NCI-H524 treated with DMSO at 0.1 percent for 48 hours (cell line): ENCODE measurements around the gene TEX51.

Experiments used
- DNase-seq: peaks from one replicate; lab custom pipeline; 2025; lab: John Stamatoyannopoulos, UW

Gene TEX51

DNA sequence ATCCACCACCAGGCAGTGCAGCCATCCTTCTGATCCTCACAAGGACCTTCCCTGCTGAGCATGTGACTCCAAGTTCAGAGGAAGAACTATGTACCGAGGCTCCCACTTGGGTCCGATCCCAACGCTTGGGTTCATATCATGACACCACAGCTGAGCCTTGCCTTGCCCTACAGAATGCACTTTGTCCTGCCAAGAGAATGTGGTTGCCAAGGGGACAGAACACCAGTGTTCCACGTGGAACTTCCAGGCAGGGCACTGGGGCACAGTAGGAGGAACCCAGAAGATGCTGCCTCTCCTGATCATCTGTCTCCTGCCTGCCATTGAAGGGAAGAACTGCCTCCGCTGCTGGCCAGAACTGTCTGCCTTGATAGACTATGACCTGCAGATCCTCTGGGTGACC is at the start of gene TEX51:
Gene TEX51, plus strand, starts transcription at position 255 of the 400 bp plus-strand sequence. Its CDS starts 29 bp downstream, at position 284.
- DNase-seq, result no peak

GRCh38 chr2:126849054-126849453 is 49.6 kb upstream of the TEX51 start:
- no peak for DNase-seq

- no peak for DNase-seq
These were observed 49.2 kb upstream of the TEX51 start for GRCh38 chr2:126849486-126849885.

- DNase-seq, result no peak
These were observed 48.6 kb upstream of the TEX51 start for GRCh38 chr2:126849991-126850535.

DNA sequence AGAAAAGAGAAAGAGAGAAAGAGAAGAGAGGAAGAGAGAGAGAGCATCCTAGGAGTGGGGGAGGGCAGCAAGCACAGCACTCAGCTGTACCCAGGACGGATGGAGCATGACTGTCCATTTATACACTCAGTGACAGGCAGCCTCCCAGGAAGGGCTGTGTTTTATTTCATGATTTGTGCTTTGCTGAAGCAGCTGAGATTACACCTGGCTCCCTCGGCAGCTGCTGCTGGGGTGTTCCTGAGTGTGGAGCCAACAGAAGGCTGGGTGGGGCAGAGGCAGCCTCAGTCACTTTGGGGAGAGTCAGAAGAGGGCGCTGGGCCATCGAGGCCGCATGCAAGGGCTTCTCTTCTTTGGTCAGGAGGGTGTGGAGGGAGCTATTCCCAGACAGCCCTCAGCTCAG is 47.8 kb upstream of the TEX51 start:
- DNase-seq, result no peak

GRCh38 chr2:126851756-126852155 is 46.9 kb upstream of the TEX51 start:
- DNase-seq, result no peak

DNA sequence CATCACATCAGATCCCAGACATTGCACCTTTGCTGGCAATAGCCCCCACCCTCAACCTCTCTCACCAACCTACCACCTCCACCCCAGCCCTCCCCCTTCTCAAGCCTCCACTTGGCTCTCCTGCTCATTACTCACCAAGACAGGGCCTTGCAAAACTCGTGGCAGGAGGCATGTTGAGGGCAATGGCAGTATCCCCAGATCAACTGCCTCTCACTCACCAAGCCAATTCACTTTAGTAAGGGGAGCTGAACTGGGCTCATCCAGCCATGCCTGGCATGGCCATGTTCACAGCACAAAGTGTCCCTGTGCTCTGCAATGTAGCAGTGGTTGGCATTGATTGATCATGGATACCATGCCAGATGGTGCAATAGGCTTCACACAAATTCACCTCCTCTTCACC is 46.3 kb upstream of the TEX51 start:
- DNase-seq, result no peak

DNA sequence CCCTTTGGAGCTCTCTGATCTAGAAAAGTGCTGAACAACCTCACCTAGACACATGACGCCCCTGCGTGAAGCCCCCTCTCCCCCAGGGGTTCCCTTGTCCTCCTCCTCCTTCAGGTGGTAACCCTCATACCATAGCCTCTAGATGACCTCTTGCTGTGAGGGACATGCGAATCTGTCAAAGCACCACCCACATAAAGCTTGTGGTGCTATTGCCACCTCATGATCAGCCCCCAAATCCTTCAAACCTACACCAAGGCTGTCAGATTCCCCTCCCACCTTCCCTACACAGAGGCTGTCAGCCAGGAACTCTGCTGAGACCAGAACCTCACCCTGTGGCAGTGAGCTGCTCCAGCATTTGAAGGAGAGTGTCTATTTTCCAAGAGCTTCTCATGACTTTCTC is 43.1 kb upstream of the TEX51 start:
- no peak for DNase-seq

- no peak for DNase-seq
These were observed 42.3 kb upstream of the TEX51 start for GRCh38 chr2:126856403-126856802.

DNA sequence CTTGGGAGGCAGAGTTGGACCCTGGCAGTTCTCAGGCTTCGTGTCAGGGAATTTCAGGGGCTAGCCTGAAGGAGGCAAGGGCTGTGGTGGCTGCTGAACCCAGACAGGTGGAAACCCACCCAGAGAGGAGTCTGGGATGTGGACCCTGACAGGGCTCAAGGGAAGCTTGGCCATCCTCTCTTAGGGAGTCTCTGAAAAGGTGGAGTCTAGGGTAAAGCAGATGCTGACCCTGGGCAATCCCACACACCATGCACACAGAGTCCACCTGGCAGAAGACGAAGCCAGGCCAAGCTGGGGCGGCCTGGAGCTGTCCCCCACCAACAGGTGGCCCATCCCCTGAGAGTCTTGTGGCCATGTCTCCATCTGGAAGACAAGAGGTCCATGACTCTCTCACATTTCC is 41.2 kb upstream of the TEX51 start:
- DNase-seq, result no peak

DNA sequence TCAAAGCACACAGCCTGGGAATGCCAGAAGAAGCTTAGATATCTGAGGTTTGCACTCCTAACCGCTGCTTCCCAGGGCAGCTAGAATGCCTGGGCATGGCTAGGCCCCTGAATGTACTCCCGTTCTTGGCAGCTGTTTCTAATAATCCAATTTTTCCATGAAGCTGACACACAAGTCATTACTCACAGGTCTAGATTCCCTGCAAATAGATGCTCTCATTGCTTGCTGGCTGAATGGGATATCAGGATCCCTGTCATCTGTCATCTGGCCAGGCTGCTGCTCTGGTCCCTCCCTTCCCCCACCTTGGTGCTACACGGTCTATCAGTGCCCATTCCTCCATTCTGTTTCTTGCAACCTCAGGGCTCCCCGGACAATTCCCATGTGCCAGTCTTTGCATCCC is 40.7 kb upstream of the TEX51 start:
- DNase-seq, result no peak

DNA sequence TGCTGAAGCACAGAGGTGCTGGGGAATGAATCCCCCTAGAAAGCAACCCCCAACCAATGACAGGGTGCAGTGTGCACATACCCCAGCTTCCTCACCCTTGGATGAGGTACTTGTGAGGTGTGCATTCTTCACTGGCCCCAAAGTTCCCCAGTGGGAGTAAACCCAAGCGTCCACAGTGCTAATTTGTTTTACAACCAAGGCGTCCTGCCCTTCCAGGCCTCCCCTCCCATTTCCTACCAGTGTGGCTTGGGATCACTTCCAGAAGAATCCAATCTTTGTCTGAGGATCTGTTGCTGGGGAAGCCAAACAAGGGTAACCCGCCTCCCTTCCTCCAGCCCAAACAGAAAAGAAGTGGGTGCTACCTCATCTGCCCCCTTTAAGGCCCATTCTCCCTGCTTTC is 40.3 kb upstream of the TEX51 start:
- DNase-seq, result no peak

GRCh38 chr2:126858991-126859390 is 39.7 kb upstream of the TEX51 start:
- DNase-seq, result no peak

DNA sequence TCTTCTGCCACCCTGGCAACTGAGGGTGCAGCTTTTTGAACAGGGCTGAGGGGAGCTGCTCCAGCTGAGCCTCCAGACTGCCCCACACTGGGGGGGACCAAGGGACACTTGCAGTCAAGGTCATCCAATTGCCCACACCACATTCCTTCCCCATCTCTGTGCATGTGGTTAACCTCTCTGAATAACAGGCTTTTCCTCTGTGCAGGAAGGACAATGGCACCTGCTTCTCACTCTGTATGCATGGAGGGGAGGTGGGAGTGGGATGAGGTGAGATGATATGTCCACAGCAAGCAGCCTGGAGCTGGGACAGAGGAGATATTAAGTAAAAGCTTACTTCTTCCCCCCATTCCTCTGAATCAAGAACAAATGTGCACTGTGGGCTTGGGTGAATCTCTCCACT is 39.1 kb upstream of the TEX51 start:
- no peak for DNase-seq

GRCh38 chr2:126860385-126860784 is 38.3 kb upstream of the TEX51 start:
- DNase-seq, result no peak

GRCh38 chr2:126862730-126863129 is 36.0 kb upstream of the TEX51 start:
- DNase-seq, result no peak

DNA sequence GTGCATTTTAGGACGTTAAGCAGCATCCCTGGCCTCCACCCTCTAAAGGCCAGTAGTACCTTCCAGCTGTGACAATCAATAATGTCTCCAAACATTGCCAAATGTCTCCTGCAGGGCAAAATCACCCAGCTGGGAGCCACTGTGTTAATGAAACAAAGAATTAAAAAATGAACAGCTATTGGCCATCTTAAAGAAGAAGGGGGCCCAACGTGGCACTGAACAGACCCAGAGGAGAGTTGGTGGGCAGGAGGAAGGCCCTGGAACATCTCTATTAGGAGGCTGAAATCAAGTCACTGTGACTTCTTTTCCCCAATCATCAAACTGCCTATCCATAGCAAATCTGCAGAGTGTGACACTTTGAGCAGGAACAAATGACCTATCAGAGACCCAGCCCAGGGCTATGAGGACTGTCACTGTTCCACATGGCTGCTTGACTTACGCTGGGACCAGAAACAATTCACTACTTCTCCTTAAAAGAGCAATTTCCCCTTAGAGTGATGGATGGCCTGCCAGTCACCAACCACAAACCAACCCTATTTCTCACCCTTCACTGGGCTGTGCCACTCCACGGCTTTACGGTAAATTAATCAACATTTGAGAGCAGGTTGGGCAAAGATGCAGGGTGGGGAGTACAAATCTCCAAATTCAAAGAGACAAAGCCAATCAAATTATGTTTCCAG is 35.2 kb upstream of the TEX51 start:
- no peak for DNase-seq

DNA sequence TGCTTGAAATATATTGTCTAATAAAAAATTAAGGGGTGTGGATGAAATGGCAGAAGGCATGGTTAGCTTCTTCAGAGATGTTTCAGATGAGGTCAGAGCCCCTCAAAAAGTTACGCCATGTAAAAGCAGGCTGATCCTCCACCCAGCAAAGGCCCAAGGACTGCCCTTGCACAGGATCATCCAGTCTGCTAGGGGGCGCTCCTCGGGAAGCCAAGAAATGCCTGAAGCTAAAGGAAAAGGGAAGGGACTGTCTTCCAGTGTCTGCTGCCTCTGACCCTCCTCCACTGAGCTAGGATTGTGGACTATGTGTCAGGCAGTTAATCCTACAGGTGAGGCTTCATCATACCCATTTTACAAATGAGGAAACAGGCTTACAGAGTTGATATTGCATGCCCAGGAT is 33.8 kb upstream of the TEX51 start:
- DNase-seq, result no peak

DNA sequence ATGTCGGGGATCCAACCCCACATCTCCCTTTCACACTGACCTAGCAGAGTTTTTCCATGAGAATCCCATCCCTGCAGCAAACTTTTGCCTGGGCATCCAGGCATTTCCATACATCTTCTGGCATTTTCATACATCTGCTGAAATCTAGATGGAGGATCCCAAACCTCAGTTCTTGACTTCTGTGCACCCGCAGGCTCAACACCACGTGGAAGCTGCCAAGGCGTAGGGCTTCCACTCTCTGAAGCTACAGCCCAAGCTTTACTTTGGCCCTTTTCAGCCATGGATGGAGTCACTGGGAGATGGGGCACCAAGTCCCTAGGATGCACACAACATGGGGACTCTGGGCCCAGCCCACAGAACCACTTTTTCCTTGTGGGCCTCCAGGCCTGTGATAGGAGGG is 32.2 kb upstream of the TEX51 start:
- no peak for DNase-seq

DNA sequence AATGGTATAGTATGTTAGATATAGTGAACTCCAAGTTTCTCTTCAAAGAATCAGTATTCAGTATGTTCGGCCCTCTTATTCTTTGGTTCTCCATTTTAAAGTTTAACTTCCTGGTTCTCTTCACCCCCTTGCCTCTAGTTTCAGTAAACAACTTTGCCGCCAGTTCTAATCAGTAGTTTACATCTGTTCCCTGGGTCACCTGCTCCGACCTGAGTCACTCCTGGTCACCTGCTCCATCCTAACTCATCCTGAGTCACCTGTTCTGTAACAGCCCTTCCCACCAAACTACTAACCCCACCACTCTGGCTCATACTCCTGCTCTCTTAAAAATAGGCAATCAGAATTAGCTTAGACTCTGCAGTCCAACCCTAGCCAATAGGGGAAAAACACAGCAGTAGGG is 23.7 kb upstream of the TEX51 start:
- DNase-seq, result no peak

DNA sequence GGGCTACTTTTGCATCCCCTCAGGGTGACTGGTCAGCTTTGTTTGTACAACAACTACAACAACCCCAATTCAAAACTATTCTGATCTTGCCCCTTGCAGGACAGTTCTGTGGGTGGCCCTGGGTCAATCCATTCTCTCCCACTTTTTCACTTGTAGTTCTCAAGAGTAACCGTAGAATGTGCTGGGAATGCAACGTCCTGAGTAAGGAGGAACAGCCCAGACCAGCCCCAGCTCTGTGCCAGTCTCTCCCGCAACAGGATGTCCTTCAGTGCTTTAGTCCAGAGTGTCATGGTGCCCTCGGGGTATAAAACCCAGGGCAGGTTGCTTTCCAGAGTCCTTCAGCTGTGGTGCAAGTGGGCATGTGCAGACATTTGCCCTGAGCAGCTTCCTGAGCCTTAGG is 22.1 kb upstream of the TEX51 start:
- no peak for DNase-seq

GRCh38 chr2:126877041-126877440 is 21.6 kb upstream of the TEX51 start:
- no peak for DNase-seq

DNA sequence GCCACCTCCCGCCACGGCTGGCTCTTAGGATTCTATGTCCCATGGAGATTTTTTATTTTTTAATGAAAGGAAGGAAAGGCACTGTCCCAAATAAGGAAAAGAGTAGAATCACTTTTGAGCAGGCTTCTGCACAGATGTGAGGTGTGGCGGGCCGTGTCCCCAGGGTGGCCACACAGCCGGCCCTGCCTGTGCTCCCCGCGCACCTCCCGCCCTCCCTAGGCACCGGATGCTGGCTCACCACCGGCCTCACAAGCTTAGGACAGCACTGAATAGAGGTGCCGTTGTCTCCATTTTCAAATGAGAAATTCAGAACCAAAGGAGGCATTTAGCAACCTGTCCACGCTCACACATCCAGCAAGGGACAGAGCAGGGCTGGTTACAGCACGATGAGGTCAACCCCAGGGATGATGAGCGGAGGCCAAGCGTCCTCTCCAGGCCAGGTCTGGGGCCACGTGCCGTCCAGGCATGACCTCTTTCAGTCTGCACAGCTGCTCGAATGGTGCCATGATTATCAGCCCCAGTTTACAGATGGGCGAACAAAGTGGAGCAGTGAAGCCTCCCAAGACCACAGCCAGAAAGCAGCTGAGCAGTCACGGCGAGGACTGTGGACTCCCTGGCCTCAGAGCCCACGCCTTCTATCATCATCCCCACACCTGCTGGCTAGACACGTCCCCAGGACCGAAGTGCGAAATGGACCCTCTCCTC is 20.7 kb upstream of the TEX51 start:
- no peak for DNase-seq

DNA sequence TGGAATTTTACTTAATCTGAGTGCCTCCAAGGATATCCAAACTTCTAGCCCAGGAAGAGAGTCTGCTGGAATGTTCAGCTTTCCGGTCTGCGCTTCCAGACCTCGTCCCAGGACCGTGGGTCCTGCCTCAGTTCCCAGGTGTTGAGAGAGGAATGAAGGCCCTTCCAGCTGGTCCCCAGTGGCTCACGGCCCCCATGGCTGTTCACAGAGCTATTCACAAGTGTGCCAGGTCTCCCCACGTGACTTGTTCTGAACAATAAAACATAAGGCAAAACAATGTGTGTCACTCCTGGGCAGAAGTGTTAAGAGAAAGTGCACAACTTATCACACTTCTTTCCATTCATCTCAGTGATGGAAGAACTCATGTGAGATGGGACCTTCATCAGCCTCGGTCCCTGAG is 20.1 kb upstream of the TEX51 start:
- DNase-seq, result no peak
